A549 (cell line): Measurements from ENCODE around the gene FBXO47.

ENCODE experiments used
- CTCF ChIP-seq: fragments of >200 bp; sonication (Bioruptor Twin); formaldehyde crosslinking; IDR thresholded peaks from 3 replicates; pipeline ENCODE4 v1.5.1; 2016
- POLR2A ChIP-seq: IDR thresholded peaks from 2 replicates; pipeline ENCODE4 v1.6.1; 2012; ENCODE audit warnings: mild to moderate bottlenecking, low read length

GRCh38 chr17:38958326-38958725, 8.9 kb downstream of the FBXO47 start:
- TF ChIP-seq CTCF (no peak), POLR2A (no peak)
